ENCODE measurements around the gene ECI1. TPM values are rescaled to one million over a fixed set of nuclear protein-coding genes. Genes with fewer than 3 reads are reported as not detected.
"Not testable (repeated sequence)": the region's sequence is repeated elsewhere in the genome, so short reads cannot be mapped to it uniquely, and the experiment has no call there.

ECI1 gene
- polyA plus RNA-seq, 3 donors, result 29.9 to 74.5 (median 52.3) TPM

GRCh38 chr16:2242598-2242997 lies 8.8 kb downstream of the ECI1 start:
- H3K4me2 ChIP-seq (replicated peaks; ENCODE audit: extremely low read depth, low read length, poor library complexity, severe bottlenecking), result no peak overlapping the region
- H3K79me2 ChIP-seq (ENCODE audit: insufficient read depth, low read length), result no peaks in the 10 kb centered on the region
- H3K36me3 Mint-ChIP-seq, result peaks cover 42 to 72% of the 10 kb centered on the region in 2 donors
- H3K4me1 ChIP-seq (ENCODE audit: control insufficient read depth in 1 of 2, insufficient read depth in 2 of 2, low read length in 2 of 2), result no peaks in the 10 kb centered on the region
- WGBS (ENCODE audit: insufficient coverage), result 82% methylated on average over 11 of the region's 11 CpGs
- no peak overlapping the region for H3K27ac ChIP-seq (ENCODE audit: low read depth in 1 of 2, low read length in 2 of 2)
- no peaks in the 10 kb centered on the region for H3K9me3 ChIP-seq (replicated peaks in 1 of 2; ENCODE audit: control insufficient read depth in 1 of 2, insufficient read depth in 1 of 2, low read length in 2 of 2)
- H3K9ac ChIP-seq (ENCODE audit: insufficient read depth, low read length, poor library complexity, severe bottlenecking), result no peak overlapping the region
- peaks cover 0 to 3% (median 0%) of the 10 kb centered on the region in 7 donors for H3K9me3 Mint-ChIP-seq
- no peak overlapping the region for H3K4me3 ChIP-seq (replicated peaks in 1 of 3; ENCODE audit: low read depth in 2 of 3, low read length in 3 of 3)
- no peak for DNase-seq
- H3K27me3 Mint-ChIP-seq (ENCODE audit: low read depth in 3 of 3), result peaks cover 12 to 19% (median 14%) of the 10 kb centered on the region in 3 donors
- H4K20me1 ChIP-seq (ENCODE audit: insufficient read depth, low read length), result peaks cover 12% of the 10 kb centered on the region
- peaks cover 47 to 55% of the 10 kb centered on the region in 2 donors for H3K36me3 ChIP-seq (replicated peaks in 1 of 2; ENCODE audit: control insufficient read depth in 1 of 2, insufficient read depth in 2 of 2, low read length in 2 of 2)
- peaks cover 5 to 13% of the 10 kb centered on the region in 2 donors for H3K27me3 ChIP-seq (ENCODE audit: control insufficient read depth in 2 of 2, insufficient read depth in 2 of 2, low read length in 2 of 2)
- peak overlapping the region in 1 of 7 donors; percentile 54 for H3K27ac Mint-ChIP-seq
- no peak overlapping the region for H3K4me3 Mint-ChIP-seq
- TF ChIP-seq CTCF (IDR thresholded peaks at IDR 0.05), result no peak
- H2AFZ ChIP-seq (ENCODE audit: insufficient read depth, low read depth, low read length, poor library complexity, severe bottlenecking), result no peak overlapping the region
- intact Hi-C loops (cut with micrococcal nuclease), result loop anchor here in 1 of 2 donors (10.0 kb wide), 1 partner anchor 238 kb away; the partner anchor contains the start of gene ZNF598
- H3K4me1 Mint-ChIP-seq, result peaks cover 3% of the 10 kb centered on the region

GRCh38 chr16:2240331-2240730 lies 11.1 kb downstream of the ECI1 start:
- DNase-seq; H3K9ac ChIP-seq (ENCODE audit: insufficient read depth, low read length, poor library complexity, severe bottlenecking); H3K4me3 ChIP-seq (replicated peaks in 1 of 3; ENCODE audit: low read depth in 2 of 3, low read length in 3 of 3); H2AFZ ChIP-seq (ENCODE audit: insufficient read depth, low read depth, low read length, poor library complexity, severe bottlenecking); H3K4me1 Mint-ChIP-seq; H3K4me2 ChIP-seq (replicated peaks; ENCODE audit: extremely low read depth, low read length, poor library complexity, severe bottlenecking); H3K27ac Mint-ChIP-seq; H3K9me3 Mint-ChIP-seq; H3K4me1 ChIP-seq (ENCODE audit: control insufficient read depth in 1 of 2, insufficient read depth in 2 of 2, low read length in 2 of 2); H3K9me3 ChIP-seq (replicated peaks in 1 of 2; ENCODE audit: control insufficient read depth in 1 of 2, insufficient read depth in 1 of 2, low read length in 2 of 2); H3K4me3 Mint-ChIP-seq; H3K27ac ChIP-seq (ENCODE audit: low read depth in 1 of 2, low read length in 2 of 2); H3K79me2 ChIP-seq (ENCODE audit: insufficient read depth, low read length): not testable (repeated sequence)
- peaks cover 22% of the 10 kb centered on the region for H4K20me1 ChIP-seq (ENCODE audit: insufficient read depth, low read length)
- H3K36me3 Mint-ChIP-seq, result peaks cover 36 to 61% of the 10 kb centered on the region in 2 donors
- intact Hi-C loops (cut with micrococcal nuclease), result loop anchor here in 1 of 2 donors (10.0 kb wide), 1 partner anchor 236 kb away; the partner anchor contains the start of gene ZNF598
- 92% methylated on average over 4 of the region's 9 CpGs for WGBS (ENCODE audit: insufficient coverage)
- H3K27me3 ChIP-seq (ENCODE audit: control insufficient read depth in 2 of 2, insufficient read depth in 2 of 2, low read length in 2 of 2), result peaks cover 18 to 36% of the 10 kb centered on the region in 2 donors
- H3K27me3 Mint-ChIP-seq (ENCODE audit: low read depth in 3 of 3), result peaks cover 30 to 42% (median 33%) of the 10 kb centered on the region in 3 donors
- peaks cover 35 to 44% of the 10 kb centered on the region in 2 donors for H3K36me3 ChIP-seq (replicated peaks in 1 of 2; ENCODE audit: control insufficient read depth in 1 of 2, insufficient read depth in 2 of 2, low read length in 2 of 2)
